G401.6 (cell line): ENCODE results near the gene PLCL2.

Source experiments
- FAIRE-seq: peaks from 2 replicates; lab custom pipeline; 2012; peaks lifted over from hg19 to GRCh38; lab: Jason Lieb, UNC

Gene PLCL2

GRCh38 chr3:16884748-16885592, at the start of gene PLCL2:
Gene PLCL2, plus strand, starts transcription at chr3:16884955. Its CDS starts 85 bp downstream, at chr3:16885040.
- no peak for FAIRE-seq

- FAIRE-seq = no peak
These were observed 48.1 kb upstream of the PLCL2 start for GRCh38 chr3:16836505-16837237.

- no peak for FAIRE-seq
These were observed 47.2 kb upstream of the PLCL2 start for GRCh38 chr3:16837602-16838001.

GRCh38 chr3:16838561-16838960, 46.2 kb upstream of the PLCL2 start:
- no peak for FAIRE-seq

GRCh38 chr3:16839271-16840100, 45.3 kb upstream of the PLCL2 start:
- no peak for FAIRE-seq

- no peak for FAIRE-seq
These were observed 44.7 kb upstream of the PLCL2 start for GRCh38 chr3:16840101-16840424.

GRCh38 chr3:16841041-16841753, 43.6 kb upstream of the PLCL2 start:
- no peak for FAIRE-seq

GRCh38 chr3:16841904-16842271, 42.9 kb upstream of the PLCL2 start:
- no peak for FAIRE-seq

GRCh38 chr3:16842272-16843270, 42.2 kb upstream of the PLCL2 start:
- FAIRE-seq = no peak

GRCh38 chr3:16844222-16844621, 40.5 kb upstream of the PLCL2 start:
- FAIRE-seq = no peak

- no peak for FAIRE-seq
These were observed 40.0 kb upstream of the PLCL2 start for GRCh38 chr3:16844791-16845190.

- no peak for FAIRE-seq
These were observed 38.2 kb upstream of the PLCL2 start for GRCh38 chr3:16846373-16847080.

- no peak for FAIRE-seq
These were observed 36.7 kb upstream of the PLCL2 start for GRCh38 chr3:16848007-16848406.

- FAIRE-seq = no peak
These were observed 35.5 kb upstream of the PLCL2 start for GRCh38 chr3:16849229-16849628.

- FAIRE-seq = no peak
These were observed 35.0 kb upstream of the PLCL2 start for GRCh38 chr3:16849795-16850194.

GRCh38 chr3:16855497-16855896, 29.3 kb upstream of the PLCL2 start:
- FAIRE-seq = no peak

GRCh38 chr3:16860234-16860633, 24.5 kb upstream of the PLCL2 start:
- no peak for FAIRE-seq

GRCh38 chr3:16861432-16861831, 23.3 kb upstream of the PLCL2 start:
- no peak for FAIRE-seq

GRCh38 chr3:16864610-16865313, 20.0 kb upstream of the PLCL2 start:
- FAIRE-seq = no peak

- FAIRE-seq = no peak
These were observed 19.4 kb upstream of the PLCL2 start for GRCh38 chr3:16865335-16865734.
